ENCODE data around the gene LHX2. TPM values are rescaled to one million over a fixed set of nuclear protein-coding genes. Genes with fewer than 3 reads are reported as not detected.

The LHX2 gene
- polyA plus RNA-seq, 1 experiment = 0.13 TPM

DNA sequence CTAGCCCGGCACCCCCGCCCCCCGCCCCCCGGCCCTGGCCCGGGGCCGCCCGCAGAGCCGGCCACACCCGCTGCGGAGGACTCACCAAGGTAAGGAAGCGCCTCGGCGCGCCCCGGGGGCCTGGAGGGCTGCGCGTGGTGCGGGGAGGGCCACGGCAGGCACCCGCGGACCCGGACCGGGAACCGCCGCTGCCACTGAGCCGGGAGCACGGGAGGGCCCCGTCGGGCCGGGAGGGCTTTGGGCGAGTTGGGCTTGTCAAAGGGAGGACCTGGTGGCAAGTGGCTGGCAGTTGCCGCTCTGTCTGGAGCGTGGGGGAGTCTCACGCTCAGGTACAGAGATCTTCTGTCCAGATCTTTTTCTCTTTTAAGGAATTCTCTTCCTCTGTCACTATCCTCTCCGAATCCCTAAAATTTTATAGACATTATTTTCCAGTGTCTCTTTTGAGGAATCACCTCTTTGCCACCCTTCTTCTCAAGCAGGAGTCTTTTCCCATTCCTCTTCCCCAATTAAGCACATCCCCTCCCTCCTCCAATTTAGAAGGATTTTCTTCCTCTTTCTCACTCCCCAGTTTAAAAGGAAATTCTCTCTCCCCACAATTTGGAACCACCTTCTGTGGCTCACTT lies 11.3 kb upstream of the LHX2 start:
- no peaks in the 10 kb centered on the region for H3K36me3 ChIP-seq (ENCODE audit: control insufficient read depth, insufficient read depth, low read length)
- peaks cover 69% of the 10 kb centered on the region for H3K27me3 ChIP-seq (ENCODE audit: control insufficient read depth, insufficient read depth, low read length)
- no peak overlapping the region for H3K4me3 ChIP-seq (ENCODE audit: low read depth, low read length)
- no peak for DNase-seq (ENCODE audit: low read depth)
- TF ChIP-seq CTCF (IDR thresholded peaks at IDR 0.05; ENCODE audit: insufficient read depth, low read depth, low read length) = no peak
- POLR2A ChIA-PET = no interaction called here
- CTCF ChIA-PET = no interaction called here

DNA sequence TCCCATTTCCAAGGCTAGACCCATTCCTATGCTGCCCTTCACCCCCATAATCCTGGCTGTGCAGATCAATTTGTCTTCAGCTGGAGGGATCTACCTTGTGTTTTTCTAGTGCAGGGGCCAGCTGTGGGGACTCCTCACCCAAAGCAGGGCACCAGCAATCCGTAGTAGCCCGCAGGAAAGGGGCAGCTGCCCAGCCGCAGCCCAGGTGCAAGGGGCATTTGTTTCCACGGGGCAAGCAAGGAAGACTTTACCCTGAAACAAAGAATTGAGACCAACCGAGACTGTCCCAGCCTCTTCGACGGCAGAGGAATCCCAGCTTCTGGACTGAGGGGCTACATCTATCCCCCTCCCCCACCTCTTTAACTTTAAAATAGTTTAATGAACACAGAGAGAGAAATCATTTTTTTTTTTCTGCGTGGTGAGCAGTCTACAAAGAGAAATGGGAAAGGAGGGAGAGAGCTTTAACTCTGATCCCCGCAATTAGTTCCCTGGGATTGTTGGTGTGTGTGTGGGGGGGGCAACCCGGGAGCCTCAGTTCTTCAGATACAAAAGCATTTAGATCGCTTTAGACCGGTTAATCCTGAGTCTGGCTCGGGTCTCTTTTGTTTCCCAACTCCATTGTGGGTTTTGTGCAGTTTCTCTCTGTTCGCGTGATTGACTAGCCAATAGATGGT lies 10.6 kb upstream of the LHX2 start:
- peaks cover 71% of the 10 kb centered on the region for H3K27me3 ChIP-seq (ENCODE audit: control insufficient read depth, insufficient read depth, low read length)
- H3K36me3 ChIP-seq (ENCODE audit: control insufficient read depth, insufficient read depth, low read length) = no peaks in the 10 kb centered on the region
- TF ChIP-seq CTCF (IDR thresholded peaks at IDR 0.05; ENCODE audit: insufficient read depth, low read depth, low read length) = no peak
- DNase-seq (ENCODE audit: low read depth) = no peak
- CTCF ChIA-PET = no interaction called here
- H3K4me3 ChIP-seq (ENCODE audit: low read depth, low read length) = no peak overlapping the region
- POLR2A ChIA-PET = no interaction called here

DNA sequence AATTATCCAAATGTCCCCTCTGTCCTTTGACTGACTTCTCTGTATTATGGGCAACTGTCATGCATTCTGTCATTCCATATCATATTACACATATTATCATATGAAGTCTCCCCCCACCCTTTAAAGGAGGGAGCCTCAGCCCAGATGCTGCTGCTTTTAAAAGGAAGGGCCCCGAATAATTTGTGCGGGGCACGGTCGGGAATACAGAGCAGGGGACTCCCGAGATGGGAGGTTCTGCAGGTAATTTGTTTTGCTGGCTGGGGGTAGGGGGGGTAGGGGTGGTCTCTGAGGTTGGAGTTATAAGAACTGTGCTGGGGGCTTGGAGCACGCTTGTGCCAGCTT lies 10.1 kb upstream of the LHX2 start:
- Histone ChIP-seq H3K27me3 (ENCODE audit: control insufficient read depth, insufficient read depth, low read length) (peaks cover 70% of the 10 kb centered on the region), H3K4me3 (ENCODE audit: low read depth, low read length) (no peak overlapping the region), H3K36me3 (ENCODE audit: control insufficient read depth, insufficient read depth, low read length) (no peaks in the 10 kb centered on the region)
- DNase-seq (ENCODE audit: low read depth) = no peak
- no peak for TF ChIP-seq CTCF (IDR thresholded peaks at IDR 0.05; ENCODE audit: insufficient read depth, low read depth, low read length)
- ChIA-PET CTCF (no interaction called here), POLR2A (no interaction called here)

DNA sequence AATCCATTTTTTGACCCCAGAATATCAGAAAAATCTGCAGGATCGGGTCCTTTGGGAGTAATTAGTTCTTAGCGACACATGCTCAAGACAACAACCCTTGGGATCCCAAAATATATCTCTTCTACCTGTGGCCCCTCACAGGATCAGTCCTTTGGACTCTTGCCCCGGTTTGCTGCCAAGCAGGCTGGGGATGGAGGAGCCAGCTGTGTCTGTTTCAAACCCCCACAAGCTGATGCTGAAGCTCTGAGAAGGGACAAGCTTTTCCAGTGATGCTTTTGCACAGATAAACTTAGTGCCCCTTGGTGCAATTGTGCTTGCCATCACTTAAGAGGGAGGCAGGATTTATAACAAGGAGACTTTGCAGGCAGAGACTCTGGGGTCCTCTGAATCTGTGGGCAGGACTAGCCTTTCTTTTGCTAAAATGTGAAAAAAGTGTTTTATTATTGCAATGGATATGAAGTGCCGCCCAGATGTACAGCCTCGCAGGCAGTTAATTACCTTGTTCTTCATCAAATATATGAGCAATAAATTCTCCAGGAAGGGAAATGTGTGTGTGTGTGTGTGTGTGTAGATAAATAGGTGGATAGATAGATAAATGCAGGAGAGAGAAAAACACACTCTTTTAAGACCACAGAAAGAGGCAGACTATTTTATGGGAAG lies 9.6 kb upstream of the LHX2 start:
- H3K36me3 ChIP-seq (ENCODE audit: control insufficient read depth, insufficient read depth, low read length) = no peaks in the 10 kb centered on the region
- TF ChIP-seq CTCF (IDR thresholded peaks at IDR 0.05; ENCODE audit: insufficient read depth, low read depth, low read length) = no peak
- H3K27me3 ChIP-seq (ENCODE audit: control insufficient read depth, insufficient read depth, low read length) = peaks cover 70% of the 10 kb centered on the region
- H3K4me3 ChIP-seq (ENCODE audit: low read depth, low read length) = no peak overlapping the region
- no peak for DNase-seq (ENCODE audit: low read depth)
- CTCF ChIA-PET = interaction anchor here (1.3 kb wide), 1 partner anchor 459 kb away, joined by 3 read pairs; no protein-coding TSS in a partner anchor
- POLR2A ChIA-PET = no interaction called here

DNA sequence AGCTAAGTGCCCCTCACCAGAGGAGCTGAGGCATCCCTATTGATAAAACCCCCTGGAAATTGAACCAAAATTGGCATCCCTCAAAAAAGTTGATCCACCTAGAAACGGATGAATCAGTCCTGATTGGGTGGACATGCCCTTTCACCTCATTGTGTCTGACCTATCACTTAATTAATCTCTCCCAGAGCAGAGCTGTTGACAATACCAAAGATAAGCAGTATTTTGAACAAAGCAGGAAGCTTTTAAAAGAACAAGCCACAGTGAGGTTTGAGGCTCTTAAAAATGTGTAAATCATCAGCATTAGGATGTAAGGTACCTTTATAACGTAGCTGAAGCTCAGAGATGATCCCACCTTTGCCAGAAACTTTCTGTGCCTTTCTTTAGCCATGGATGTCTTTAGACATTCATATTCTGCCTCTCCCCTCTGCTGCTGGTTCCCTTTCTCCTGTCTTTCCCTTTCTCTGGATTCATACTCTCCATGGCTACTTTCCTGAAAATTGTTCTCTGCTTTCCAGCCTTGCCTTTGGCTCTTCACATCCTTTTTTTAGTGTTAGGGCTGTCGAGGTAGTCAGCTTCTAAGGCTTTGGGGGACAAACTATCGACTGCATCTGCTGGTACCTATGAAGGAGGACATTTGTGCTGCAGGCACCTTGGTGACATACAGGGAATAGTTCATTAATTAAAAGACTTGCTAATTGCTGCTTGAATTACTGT lies 7.8 kb upstream of the LHX2 start:
- Histone ChIP-seq H3K36me3 (ENCODE audit: control insufficient read depth, insufficient read depth, low read length) (no peaks in the 10 kb centered on the region), H3K4me3 (ENCODE audit: low read depth, low read length) (no peak overlapping the region), H3K27me3 (ENCODE audit: control insufficient read depth, insufficient read depth, low read length) (peaks cover 68% of the 10 kb centered on the region)
- no peak for TF ChIP-seq CTCF (IDR thresholded peaks at IDR 0.05; ENCODE audit: insufficient read depth, low read depth, low read length)
- DNase-seq (ENCODE audit: low read depth) = no peak
- POLR2A ChIA-PET = no interaction called here
- CTCF ChIA-PET = interaction anchor here (0.6 to 1.5 kb wide), 3 partner anchors 37 to 461 kb away, joined by 3 to 4 read pairs (median 3); no protein-coding TSS in a partner anchor
